NCI-H226 (cell line): Measurements from ENCODE around the gene VPS41.
A peak's percentile ranks its signal among the peaks of the same experiment; 100 is the strongest.

Experiments used
- DNase-seq: peaks from one replicate; pipeline ENCODE4 v3.0.0-alpha.2; 2015

VPS41 gene

DNA sequence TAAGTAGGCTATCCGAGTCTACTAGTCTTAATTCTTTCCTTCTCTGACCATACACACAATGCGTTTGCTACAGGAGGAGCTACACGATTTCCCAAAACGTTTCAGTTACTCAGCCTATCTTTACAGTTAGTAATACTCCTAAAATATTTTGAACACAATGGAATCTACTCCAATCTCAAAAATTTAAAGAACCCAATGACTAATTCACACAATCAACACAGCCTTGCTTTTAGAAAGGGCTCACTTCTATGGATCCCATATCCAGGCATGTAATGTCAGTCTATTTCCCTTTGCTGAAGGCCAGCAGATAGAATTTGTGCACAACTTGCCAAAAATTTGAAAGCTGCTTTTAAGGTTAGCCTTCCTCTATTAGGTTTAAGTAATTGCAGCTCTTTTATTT is 107.2 kb downstream of the VPS41 start:
- DNase-seq, result no peak

DNA sequence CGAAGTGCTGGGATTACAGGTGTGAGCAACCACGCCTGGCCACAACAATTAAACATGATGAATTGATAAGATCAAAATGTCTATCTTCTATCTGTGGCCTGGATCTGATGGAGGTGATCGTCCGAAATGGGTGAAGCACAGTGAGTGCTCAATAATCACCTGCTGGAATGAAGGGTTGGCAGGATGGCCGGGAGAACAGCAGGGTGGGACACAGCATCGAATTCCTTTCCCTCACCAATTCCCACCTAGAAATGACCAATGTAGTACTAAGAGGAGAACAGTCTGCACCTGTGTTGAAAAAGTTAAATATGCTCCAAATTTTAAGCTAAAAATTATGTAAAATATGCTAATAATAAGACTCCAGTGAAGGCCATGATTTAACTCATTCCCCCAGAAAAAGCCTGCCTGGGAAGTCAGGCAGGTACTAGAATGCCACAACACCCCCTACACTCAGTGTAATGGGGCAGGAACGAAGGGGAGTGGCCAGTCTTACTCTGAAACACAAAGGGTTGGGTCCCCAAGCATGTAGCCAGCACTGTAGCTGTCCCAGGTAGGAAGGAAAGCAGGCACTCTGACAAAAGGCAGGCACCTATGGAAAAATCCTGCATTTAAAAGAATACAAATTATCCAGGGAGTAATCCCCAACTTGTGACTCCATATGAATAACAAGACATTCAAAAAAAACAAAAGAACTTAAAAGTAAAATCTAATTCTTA is 110.3 kb downstream of the VPS41 start:
- DNase-seq, result no peak

DNA sequence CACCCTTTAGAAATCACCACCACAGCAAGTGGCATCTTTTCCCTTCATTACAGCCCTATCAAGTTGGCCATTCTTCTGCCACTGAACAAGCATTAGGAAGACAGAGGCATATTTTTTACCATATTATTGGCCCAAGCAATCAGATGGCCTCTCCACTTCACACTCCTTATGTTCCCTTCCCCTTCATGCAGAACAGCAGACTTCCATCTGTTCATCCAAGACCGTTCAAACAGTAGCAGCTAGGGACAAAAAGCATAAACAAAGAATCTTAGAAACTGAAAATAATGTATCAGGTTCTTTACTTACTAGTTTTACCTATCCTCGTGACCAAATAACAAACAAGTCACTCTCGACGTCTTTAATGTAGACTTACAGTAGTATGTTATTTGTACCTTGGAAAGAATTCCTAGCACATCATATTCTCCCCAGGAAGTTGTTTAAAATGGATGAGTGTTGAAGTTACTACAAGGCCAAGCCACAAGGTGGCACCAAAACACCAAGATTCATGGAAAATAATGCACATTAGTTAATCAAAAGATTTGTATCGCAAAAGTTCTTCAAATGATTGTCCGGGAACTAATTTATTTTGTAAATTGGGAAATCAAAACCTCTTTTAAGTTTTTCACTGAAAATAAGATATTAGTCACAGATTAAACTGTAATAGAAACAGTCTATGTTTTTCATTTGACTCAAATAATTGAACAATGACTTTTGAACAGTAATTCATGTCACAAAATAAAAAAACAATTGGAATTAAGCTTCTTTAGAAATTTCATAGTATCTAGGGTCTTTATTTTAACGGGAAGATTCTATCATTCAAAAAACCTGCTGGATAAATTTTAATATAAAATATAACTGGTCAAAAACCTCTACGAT is 112.1 kb downstream of the VPS41 start:
- peak; percentile 28 for DNase-seq

DNA sequence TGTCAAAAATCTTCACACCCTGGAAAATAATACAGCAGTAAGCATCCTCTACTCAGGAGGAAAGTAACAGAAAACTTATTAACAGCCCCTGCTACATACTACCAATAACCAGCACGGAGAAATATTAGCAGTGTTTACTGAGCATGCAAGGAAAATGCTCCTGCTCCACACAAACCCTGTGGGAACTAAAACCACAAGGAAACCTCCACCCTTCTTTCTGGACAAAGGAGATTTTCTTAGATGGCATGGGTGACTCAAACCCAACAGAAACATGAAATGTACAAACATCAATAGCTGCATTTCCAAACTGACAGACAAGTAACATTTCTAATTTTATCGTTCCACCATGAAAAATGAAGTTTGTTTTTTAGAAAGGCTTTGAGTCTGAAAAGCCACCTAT is 113.4 kb downstream of the VPS41 start:
- DNase-seq, result no peak

DNA sequence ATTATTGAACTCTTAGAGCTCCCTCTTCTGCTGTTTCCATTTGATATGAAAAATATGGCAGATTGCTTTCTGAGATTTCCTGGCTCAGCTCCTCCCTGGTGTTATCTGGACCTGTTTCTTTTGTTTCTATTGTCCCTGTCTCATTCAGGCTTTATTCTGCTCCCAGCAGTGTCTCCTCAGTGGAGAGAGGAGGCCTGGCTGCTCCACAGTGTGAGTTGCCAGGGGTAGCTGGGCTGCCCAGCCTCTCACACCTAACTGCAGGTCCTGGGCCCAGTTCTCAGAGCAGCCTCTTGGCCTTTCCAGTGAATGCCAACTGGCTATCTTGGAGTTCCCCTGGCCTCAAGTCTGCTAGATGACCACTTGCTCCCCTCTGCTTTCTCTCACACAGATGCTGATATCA is 127.0 kb downstream of the VPS41 start:
- no peak for DNase-seq

DNA sequence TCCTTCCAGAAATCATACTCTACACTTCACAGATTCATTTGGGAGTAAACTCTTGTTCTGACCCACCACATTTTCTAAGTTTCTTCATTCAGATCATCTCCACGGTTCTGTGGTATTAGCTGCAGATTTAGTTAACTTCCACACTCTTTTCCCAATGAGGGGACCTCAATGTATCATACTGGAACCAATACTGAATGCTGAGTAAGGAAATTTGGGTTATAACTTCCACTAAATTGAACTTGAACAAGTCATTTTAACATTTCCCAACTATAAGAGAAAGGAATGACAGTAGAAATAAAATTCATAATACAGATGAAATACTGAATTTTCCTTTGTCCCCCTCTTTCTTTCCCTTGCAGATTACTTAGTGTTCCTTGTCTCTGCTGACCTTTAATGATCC is 131.4 kb downstream of the VPS41 start:
- no peak for DNase-seq

DNA sequence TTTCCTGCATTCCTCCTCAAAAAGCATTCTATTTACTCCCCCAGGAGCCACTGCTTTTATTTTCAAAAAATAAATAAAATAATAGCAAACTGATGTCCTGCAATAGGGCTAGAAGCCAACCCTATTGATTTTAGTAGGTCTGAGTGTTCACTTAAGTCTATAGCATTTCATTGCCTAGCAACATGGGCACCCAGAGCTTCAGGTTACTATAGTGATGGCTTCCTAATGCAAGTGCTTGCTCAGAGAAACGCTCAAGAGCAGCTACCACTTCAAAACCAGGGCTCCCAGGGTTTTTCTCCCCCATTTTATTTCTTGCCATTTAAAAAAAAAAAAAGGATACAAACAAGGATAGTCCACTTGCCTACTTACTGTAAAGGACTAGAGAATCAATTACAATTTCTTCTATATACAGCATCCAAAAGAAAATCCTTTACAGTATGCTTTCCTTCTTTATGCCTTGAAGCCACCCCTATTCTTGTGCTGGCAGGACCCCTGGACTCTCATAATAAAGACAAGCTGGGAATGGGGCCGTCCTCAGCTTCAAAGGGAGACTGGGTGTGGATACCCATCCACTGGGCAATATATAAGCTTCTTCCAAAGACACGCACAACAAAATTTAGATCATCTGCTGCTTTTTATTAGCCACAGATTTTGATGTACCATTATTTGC is 133.3 kb downstream of the VPS41 start:
- no peak for DNase-seq

DNA sequence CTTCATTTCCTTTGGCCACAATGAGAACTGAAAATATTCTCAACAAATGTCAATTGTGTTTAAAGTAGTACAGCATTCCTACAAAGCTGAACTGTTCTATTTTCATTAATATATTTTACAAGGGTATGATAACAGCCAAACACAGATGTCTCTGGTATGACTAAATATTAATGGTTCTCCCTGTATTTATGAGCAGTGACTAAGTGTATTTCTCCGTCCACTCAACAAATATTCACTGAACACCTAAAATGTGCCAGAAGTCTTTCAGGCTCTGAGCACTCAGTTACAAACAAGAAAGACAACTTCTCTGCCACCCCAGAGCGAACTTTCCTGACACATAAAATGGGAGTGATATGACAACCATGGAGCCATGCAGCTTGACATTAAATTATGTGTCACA is 135.6 kb downstream of the VPS41 start:
- no peak for DNase-seq

DNA sequence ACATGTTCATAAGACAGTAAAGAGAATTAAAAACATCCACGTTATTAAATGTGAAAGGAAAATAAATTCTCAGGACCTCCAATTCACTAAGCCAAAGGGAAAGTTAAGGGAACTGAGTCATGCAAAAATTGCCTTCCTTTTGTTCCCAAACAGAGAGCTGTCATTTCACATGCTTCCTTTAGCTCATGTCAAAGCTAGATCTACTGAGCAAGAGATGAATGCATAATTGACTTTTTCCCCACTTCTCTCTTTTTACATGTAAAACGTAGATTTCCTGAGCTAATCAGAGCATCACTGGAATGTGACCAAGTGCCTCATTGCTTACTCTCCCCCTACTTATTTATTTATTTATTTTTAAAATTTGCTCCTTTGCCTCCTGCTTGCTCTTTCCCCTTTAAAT is 148.8 kb downstream of the VPS41 start:
- no peak for DNase-seq

DNA sequence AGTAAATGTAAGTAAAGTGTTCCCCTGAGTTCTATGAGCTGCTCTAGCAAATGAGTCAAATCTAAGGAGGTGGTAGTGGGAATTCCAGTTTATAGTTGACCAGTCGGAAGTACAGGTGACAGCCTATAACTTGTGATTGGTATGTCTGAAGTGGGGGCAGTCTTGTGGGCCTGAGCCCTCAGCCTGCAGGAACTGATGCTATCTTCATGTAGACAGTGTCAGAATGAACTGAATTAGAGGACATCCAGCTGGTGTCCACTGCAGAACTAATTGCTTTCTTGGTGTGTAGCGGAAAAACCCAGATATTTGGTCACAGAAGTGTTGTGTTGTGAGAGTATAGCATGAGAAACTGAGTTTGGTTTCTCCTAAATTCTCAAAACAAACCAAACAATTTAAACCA is 150.0 kb downstream of the VPS41 start:
- no peak for DNase-seq

DNA sequence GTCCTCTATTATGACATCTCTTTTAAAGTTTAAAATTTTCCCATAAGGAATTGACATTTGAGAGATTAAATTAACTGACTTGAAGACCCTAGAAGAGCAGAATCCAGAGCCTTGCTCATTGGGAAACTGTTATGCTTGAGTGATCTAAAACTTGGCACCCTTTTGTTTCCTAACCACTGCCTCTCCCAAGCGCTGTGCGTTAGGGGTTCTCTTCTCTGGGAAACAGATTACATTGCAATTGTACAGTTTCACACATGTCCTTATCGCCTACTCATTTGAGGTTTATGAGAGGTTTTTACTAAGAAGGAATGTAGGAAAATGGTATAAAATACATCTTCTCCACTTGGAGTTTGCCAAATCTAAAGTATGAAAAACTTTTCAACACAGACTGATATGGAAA is 151.1 kb downstream of the VPS41 start:
- no peak for DNase-seq

DNA sequence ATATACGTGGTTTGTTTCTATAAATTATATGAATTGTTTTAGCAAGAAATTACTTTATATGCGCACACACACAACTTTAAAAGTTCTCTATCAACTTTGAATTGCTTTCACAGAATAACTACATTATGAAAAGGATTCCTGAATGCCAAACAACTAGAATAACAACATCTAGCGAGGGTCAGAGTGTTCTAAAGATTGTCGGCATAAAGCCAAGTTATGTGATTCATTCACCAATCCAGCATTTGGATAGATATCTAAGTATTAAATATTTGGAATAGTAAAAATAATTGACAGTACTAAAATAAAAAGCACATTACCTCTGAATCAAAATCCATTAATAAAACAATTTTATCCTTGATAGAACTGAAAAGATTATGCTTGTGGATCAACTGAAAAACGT is 152.5 kb downstream of the VPS41 start:
- no peak for DNase-seq

DNA sequence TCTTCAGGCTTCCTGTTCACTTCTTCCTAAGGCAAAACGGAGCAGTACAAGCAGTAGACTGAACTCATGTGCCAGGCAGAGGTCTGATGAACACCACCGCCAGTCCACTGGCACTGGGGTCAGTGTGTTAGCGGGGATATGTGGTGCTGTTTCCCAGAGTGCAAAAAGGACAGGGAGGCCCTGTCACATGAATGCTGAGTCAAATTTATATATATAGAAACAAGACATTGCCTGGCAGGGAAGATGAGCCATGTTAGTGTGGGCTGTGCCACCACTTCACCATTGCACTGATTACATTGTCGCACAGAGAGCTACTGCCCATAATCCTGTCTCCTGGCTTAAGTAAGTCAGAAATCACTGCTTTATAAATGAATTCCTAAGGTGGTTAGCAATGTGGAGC is 155.6 kb downstream of the VPS41 start:
- DNase-seq, result no peak

DNA sequence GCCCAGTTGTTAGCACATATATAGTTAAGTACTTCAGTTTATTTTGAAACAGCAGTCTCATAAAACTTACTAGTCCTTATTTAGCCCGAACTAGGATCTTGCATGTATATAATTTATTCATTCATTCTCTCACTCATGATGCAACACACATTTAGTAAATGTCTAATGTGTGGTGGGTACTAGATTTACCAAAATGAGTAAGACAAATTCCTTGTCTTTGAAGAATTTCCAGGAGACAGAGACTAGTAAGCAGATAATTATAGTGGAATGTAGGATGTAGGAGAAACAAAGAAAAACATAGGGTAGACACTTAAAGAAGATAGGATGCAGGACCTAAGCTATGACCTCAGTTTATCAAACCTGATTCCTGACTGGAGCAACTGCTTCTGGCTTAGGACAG is 157.6 kb downstream of the VPS41 start:
- DNase-seq, result no peak

DNA sequence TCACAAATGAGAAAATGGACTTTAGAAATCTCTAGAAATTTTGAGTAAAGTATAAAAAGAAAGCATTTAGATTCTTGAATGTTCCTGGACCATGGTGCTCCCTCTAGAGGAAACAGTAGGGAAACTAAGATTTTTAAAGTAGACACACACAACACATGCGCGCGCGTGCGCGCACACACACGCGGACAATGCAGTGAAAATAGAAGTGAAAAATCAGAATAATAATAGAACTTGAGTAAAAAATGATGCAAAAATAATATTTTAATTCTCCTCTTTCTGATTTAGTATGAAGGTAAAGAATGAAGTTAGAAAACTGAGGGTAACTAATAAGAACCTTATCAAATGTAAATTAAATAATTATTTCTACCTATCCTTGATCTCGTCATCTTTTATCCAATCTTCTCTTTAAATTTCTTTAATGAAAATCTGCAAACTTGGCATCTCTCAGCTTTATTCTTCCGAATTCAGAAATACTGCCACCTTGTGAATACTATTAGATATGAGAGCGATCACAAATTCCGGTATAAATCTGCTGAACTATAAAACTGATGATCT is 160.9 kb downstream of the VPS41 start:
- DNase-seq, result peak; percentile 21

DNA sequence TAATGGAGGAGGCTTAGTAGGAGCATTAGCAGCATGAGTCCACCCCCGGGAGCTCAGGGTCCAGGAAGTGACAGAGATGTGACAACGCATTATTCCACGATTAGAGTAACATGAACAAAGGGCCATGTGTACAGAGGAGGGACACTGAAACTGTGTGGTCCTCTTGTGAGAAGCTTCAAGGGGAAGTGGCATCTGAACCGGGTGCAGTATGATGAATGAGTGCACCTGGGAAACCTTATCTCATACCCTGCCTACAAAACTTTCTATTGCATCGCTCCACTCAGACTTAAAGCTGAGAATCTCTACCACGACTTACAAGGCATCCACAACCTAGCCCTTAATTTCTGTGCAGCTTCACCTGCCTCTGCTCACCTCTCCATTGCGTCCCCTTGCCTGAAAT is 162.6 kb downstream of the VPS41 start:
- DNase-seq, result no peak

DNA sequence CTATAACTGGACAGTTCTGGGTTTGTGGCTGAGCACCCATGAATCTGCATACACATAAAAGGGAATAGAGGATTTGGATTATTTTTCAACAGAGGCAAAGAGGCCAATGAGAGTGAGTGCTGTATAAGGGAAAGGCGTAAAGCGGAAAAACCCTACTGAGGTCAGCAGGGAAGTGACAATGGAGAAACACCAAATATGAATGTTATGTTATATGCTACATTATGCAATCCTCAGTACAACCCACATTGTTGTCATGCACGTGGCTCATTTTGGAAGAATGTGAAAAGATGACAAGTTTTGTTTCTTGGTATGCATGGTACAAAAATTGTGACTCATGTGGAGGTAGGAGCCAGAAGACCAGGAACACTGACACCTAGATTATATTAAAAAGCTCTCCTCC is 164.2 kb downstream of the VPS41 start:
- peak; percentile 82 for DNase-seq

DNA sequence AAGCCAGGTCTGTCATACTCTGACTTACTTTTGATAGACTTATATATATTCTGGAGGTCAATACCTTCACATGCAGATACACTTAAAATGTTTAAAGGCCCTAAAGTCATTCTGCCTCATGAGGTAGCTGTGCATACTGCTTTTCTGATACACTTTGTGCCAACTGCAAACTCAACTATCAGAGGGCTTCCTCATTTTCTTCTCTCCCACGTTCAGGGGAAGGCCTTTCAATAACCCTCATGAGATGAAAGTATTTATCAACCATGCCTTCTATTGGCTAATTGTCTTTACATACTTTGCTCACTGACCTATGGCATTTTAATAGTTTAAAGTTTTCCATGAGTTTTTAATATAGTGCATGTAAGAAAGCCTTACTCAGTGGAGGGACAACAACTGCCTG is 165.1 kb downstream of the VPS41 start:
- DNase-seq, result no peak

DNA sequence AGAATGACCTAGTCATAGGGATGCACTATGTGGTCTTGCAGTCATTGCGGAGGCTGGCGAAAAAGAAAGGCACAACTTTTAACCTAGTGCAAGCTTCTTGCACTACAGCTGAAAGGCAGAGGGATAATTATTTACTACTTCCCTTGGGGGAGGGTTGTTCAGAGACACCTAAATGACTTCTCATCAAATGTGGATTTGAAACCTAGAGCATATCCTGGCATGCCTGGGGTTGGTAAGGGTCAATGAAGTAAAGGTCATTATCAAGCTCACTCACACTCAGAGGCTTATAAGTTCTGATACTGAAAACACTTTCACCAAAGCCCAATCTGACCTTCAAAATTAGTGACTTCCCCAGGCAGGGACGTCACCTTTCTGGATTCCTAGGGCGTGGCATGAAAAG is 168.9 kb downstream of the VPS41 start:
- no peak for DNase-seq

DNA sequence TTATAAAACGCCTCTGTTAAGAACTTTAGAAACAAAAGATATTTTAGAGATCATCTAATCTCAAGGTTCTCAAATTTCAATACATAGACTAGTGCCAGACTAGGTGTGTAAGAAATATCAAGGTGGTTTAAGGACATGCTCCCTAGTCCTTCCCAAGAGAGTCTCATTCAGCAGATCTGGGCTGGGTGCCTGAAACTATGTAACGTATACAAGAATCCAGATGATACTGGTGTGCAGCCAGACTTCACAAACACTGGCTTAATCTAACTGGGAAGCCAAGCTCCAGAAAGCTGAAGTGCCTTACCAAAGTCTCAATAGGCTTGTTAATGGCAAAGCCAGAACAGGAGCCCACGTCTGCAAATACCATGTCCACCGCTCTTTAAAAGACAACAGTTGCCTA is 172.9 kb downstream of the VPS41 start:
- DNase-seq, result no peak

DNA sequence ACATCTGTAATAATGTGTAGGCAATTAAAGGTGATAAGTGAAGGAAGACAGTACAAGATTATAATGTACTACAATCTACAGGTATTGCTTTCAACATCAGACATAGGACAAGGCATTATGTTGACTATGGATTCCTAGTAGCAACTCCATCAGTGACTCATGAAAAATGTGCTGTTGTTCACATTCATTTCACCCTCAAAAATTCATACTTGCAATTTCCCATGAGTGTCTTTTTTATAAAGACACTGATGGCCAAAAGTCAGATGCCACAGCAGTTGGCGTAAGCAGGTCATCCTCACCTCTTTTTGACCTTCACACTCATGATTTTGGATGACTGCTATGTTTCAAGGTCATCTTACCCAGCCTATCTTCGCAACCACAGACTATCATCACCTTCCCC is 177.8 kb downstream of the VPS41 start:
- peak; percentile 19 for DNase-seq

DNA sequence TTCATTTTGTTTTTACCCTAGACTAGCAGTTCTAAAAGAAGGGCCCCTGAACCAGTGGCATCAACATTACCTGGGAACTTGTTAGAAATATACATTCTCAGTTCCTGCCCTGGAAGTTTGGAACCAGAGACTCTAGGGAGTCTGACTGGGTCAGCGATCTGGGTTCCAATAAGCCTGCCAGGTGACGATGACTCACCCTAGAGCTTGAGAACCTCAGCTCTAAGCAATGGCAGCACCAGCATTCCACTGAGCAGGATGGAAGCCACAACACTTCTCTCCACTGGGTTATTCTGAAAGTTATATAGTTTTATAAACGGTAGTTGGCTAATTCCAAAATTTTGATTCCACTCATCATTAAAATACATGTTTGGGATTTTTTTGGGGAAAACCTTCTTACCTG is 180.8 kb downstream of the VPS41 start:
- no peak for DNase-seq

DNA sequence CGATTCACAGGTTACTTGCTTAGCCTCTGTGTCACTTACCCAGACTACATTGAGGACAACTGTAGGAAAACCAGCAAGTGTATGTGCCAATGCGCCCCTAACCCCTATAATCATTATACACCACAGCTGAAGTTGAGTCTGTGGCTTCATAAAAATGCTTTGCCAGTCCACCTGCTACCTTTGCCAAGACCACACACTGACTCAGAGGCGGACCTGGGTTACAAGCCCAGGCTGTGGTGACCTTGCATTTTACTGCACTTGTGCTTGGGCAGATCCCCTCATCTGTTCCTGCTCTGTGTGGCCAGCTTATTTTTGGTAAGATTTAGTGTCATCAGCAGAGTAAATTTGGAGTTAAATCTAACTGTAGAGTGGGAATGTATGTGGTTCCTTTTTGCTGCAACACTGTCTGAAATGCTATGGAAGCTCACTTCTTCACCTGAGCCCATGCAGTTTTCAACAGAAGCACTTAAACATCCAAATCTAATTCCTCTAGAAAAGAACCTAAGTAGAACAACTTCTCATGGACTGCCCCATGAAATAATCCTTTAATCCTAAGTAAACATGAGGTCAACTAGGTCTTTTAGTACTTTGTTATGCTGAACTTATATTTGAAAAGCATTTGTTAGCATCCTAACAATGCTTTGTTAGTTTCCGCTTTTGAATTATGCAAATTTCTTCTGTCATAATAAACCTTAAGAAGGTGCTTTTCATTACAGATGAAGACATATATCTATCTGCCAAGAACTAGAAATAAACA is 181.6 kb downstream of the VPS41 start:
- DNase-seq, result no peak
